HCT116 (cell line): Measurements from ENCODE around the gene C10orf62.

Experiments used
- CEBPB ChIP-seq: IDR thresholded peaks from 2 replicates; pipeline ENCODE4 v1.6.1; 2012; ENCODE audit warnings: low read depth
- EZH2 ChIP-seq: fragments of 200-600 bp; sonication (generic); IDR thresholded peaks from 2 replicates; pipeline ENCODE4 v1.6.1; 2017; ENCODE audit warnings: antibody characterized with exemption, mixed run types
- EZH2phosphoT487 ChIP-seq: fragments of 200-600 bp; IDR thresholded peaks from 2 replicates; pipeline ENCODE4 v1.6.1; 2018; ENCODE audit warnings: antibody characterized with exemption, borderline replicate concordance
- FOSL1 ChIP-seq: IDR thresholded peaks from 2 replicates; pipeline ENCODE4 v1.6.1; 2012; ENCODE audit warnings: low read depth
- POLR2AphosphoS5 ChIP-seq: IDR thresholded peaks from 2 replicates; pipeline ENCODE4 v1.6.1; 2011; ENCODE audit warnings: mild to moderate bottlenecking, low read depth, low read length, moderate library complexity
- SRF ChIP-seq: IDR thresholded peaks from 2 replicates; pipeline ENCODE4 v1.6.1; 2012; ENCODE audit warnings: low read depth
- TCF7L2 ChIP-seq: IDR thresholded peaks from 2 replicates; pipeline ENCODE4 v1.7.0; 2011; ENCODE audit warnings: borderline replicate concordance, inconsistent platforms; ENCODE audit not compliant: insufficient read depth, insufficient read length; ENCODE audit errors: extremely low read depth
- YY1 ChIP-seq: IDR thresholded peaks from 2 replicates; pipeline ENCODE4 v1.6.1; 2011; ENCODE audit warnings: low read length, low read depth, moderate library complexity, mild to moderate bottlenecking; ENCODE audit not compliant: insufficient replicate concordance; ENCODE audit errors: extremely low read depth
- ZNF274 ChIP-seq: fragments of 200-500 bp; sonication (Bioruptor generic); IDR thresholded peaks from 2 replicates; pipeline ENCODE4 v1.6.1; 2014; ENCODE audit warnings: mild to moderate bottlenecking, low read depth, low read length, inconsistent platforms
- TF ChIP-seq, protein P1 (sequence below), 3 experiments: fragments of 200-600 bp in 1 of 3; sonication (generic) in 1 of 3; IDR thresholded peaks in 2 of 3; conservative IDR thresholded peaks in 1 of 3; 2 replicates each; pipeline ENCODE4 v1.5.1; 2012 to 2017; ENCODE audit warnings: low read depth in 2 of 3, low read length in 2 of 3, antibody characterized with exemption in 1 of 3, borderline replicate concordance in 1 of 3, control low read depth in 1 of 3, mild to moderate bottlenecking in 1 of 3, mixed read lengths in 1 of 3, mixed run types in 1 of 3, moderate library complexity in 1 of 3; ENCODE audit not compliant: insufficient read depth in 1 of 3
- TF ChIP-seq, protein P2 (sequence below): IDR thresholded peaks from 2 replicates; pipeline ENCODE4 v1.6.1; 2011; ENCODE audit warnings: mild to moderate bottlenecking, low read length, moderate library complexity; ENCODE audit not compliant: insufficient replicate concordance; ENCODE audit errors: extremely low read depth
- TF ChIP-seq, protein P3 (sequence below): IDR thresholded peaks from 2 replicates; pipeline ENCODE4 v1.6.1; 2012; ENCODE audit warnings: low read depth

DNA sequence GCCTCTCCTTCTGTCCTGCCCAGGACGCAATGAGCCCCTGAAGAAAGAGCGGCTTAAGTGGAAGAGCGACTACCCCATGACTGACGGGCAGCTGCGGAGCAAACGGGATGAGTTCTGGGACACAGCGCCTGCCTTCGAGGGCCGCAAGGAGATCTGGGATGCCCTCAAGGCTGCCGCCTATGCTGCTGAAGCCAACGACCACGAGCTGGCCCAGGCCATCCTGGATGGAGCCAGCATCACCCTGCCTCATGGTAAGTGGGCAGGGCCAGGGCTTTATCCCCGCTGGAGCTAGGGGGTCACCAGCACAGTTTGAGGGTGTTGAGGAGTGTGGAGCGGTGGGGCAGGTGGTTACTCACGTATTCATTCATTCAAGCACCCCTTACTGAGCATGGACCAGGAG, 21.6 kb upstream of the C10orf62 start:
- TF ChIP-seq, protein P1, sequence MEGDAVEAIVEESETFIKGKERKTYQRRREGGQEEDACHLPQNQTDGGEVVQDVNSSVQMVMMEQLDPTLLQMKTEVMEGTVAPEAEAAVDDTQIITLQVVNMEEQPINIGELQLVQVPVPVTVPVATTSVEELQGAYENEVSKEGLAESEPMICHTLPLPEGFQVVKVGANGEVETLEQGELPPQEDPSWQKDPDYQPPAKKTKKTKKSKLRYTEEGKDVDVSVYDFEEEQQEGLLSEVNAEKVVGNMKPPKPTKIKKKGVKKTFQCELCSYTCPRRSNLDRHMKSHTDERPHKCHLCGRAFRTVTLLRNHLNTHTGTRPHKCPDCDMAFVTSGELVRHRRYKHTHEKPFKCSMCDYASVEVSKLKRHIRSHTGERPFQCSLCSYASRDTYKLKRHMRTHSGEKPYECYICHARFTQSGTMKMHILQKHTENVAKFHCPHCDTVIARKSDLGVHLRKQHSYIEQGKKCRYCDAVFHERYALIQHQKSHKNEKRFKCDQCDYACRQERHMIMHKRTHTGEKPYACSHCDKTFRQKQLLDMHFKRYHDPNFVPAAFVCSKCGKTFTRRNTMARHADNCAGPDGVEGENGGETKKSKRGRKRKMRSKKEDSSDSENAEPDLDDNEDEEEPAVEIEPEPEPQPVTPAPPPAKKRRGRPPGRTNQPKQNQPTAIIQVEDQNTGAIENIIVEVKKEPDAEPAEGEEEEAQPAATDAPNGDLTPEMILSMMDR (IDR thresholded peaks at IDR 0.05 in 2 of 3, conservative IDR thresholded peaks at IDR 0.05 in 1 of 3; ENCODE audit: borderline replicate concordance in 1 of 3, insufficient read depth in 1 of 3, low read depth in 2 of 3, low read length in 2 of 3): no peak
- TF ChIP-seq YY1 (no peak), SRF (no peak), EZH2 (no peak), CEBPB (no peak), POLR2AphosphoS5 (no peak), TCF7L2 (no peak), FOSL1 (no peak), EZH2phosphoT487 (no peak), ZNF274 (no peak)
- TF ChIP-seq, protein P2, sequence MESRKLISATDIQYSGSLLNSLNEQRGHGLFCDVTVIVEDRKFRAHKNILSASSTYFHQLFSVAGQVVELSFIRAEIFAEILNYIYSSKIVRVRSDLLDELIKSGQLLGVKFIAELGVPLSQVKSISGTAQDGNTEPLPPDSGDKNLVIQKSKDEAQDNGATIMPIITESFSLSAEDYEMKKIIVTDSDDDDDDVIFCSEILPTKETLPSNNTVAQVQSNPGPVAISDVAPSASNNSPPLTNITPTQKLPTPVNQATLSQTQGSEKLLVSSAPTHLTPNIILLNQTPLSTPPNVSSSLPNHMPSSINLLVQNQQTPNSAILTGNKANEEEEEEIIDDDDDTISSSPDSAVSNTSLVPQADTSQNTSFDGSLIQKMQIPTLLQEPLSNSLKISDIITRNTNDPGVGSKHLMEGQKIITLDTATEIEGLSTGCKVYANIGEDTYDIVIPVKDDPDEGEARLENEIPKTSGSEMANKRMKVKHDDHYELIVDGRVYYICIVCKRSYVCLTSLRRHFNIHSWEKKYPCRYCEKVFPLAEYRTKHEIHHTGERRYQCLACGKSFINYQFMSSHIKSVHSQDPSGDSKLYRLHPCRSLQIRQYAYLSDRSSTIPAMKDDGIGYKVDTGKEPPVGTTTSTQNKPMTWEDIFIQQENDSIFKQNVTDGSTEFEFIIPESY: no peak
- TF ChIP-seq, protein P3, sequence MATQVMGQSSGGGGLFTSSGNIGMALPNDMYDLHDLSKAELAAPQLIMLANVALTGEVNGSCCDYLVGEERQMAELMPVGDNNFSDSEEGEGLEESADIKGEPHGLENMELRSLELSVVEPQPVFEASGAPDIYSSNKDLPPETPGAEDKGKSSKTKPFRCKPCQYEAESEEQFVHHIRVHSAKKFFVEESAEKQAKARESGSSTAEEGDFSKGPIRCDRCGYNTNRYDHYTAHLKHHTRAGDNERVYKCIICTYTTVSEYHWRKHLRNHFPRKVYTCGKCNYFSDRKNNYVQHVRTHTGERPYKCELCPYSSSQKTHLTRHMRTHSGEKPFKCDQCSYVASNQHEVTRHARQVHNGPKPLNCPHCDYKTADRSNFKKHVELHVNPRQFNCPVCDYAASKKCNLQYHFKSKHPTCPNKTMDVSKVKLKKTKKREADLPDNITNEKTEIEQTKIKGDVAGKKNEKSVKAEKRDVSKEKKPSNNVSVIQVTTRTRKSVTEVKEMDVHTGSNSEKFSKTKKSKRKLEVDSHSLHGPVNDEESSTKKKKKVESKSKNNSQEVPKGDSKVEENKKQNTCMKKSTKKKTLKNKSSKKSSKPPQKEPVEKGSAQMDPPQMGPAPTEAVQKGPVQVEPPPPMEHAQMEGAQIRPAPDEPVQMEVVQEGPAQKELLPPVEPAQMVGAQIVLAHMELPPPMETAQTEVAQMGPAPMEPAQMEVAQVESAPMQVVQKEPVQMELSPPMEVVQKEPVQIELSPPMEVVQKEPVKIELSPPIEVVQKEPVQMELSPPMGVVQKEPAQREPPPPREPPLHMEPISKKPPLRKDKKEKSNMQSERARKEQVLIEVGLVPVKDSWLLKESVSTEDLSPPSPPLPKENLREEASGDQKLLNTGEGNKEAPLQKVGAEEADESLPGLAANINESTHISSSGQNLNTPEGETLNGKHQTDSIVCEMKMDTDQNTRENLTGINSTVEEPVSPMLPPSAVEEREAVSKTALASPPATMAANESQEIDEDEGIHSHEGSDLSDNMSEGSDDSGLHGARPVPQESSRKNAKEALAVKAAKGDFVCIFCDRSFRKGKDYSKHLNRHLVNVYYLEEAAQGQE: no peak
